ENCODE data around the gene B4GALT5.

The B4GALT5 gene

GRCh38 chr20:49595811-49596561 lies 117.7 kb downstream of the B4GALT5 start:
- no peak overlapping the region for H3K27ac ChIP-seq (ENCODE audit: low read depth, low read length)
- no peaks in the 10 kb centered on the region for H3K36me3 ChIP-seq (ENCODE audit: control insufficient read depth in 1 of 2, insufficient read depth in 2 of 2, low read length in 2 of 2)
- peaks cover 0 to 2% of the 10 kb centered on the region in 2 donors for H3K27me3 ChIP-seq (ENCODE audit: control insufficient read depth in 1 of 2, insufficient read depth in 2 of 2, low read length in 2 of 2)
- no peak overlapping the region for H3K4me3 ChIP-seq (ENCODE audit: low read depth in 1 of 2, low read length in 2 of 2)
- H3K9me3 ChIP-seq (ENCODE audit: control insufficient read depth in 1 of 2, low read length in 2 of 2): peaks cover 0 to 3% of the 10 kb centered on the region in 2 donors
- H3K9ac ChIP-seq (ENCODE audit: low read depth in 1 of 2, low read length in 2 of 2): no peak overlapping the region
- peaks cover 9 to 15% of the 10 kb centered on the region in 2 donors for H3K4me1 ChIP-seq (ENCODE audit: control insufficient read depth in 1 of 2, insufficient read depth in 2 of 2, low read length in 2 of 2)

GRCh38 chr20:49595346-49595745 lies 118.3 kb downstream of the B4GALT5 start:
- no peaks in the 10 kb centered on the region for H3K36me3 ChIP-seq (ENCODE audit: control insufficient read depth in 1 of 2, insufficient read depth in 2 of 2, low read length in 2 of 2)
- peaks cover 0 to 3% of the 10 kb centered on the region in 2 donors for H3K9me3 ChIP-seq (ENCODE audit: control insufficient read depth in 1 of 2, low read length in 2 of 2)
- H3K27me3 ChIP-seq (ENCODE audit: control insufficient read depth in 1 of 2, insufficient read depth in 2 of 2, low read length in 2 of 2): peaks cover 0 to 2% of the 10 kb centered on the region in 2 donors
- H3K4me3 ChIP-seq (ENCODE audit: low read depth in 1 of 2, low read length in 2 of 2): no peak overlapping the region
- H3K27ac ChIP-seq (ENCODE audit: low read depth, low read length): no peak overlapping the region
- no peak overlapping the region for H3K9ac ChIP-seq (ENCODE audit: low read depth in 1 of 2, low read length in 2 of 2)
- peaks cover 10 to 16% of the 10 kb centered on the region in 2 donors for H3K4me1 ChIP-seq (ENCODE audit: control insufficient read depth in 1 of 2, insufficient read depth in 2 of 2, low read length in 2 of 2)

GRCh38 chr20:49594931-49595315 lies 118.8 kb downstream of the B4GALT5 start:
- H3K4me1 ChIP-seq (ENCODE audit: control insufficient read depth in 1 of 2, insufficient read depth in 2 of 2, low read length in 2 of 2): peaks cover 10 to 16% of the 10 kb centered on the region in 2 donors
- no peaks in the 10 kb centered on the region for H3K36me3 ChIP-seq (ENCODE audit: control insufficient read depth in 1 of 2, insufficient read depth in 2 of 2, low read length in 2 of 2)

GRCh38 chr20:49594143-49594930 lies 119.3 kb downstream of the B4GALT5 start:
- Histone ChIP-seq H3K9ac (ENCODE audit: low read depth in 1 of 2, low read length in 2 of 2) (no peak overlapping the region), H3K36me3 (ENCODE audit: control insufficient read depth in 1 of 2, insufficient read depth in 2 of 2, low read length in 2 of 2) (no peaks in the 10 kb centered on the region), H3K4me3 (ENCODE audit: low read depth in 1 of 2, low read length in 2 of 2) (peak overlapping the region in 1 of 2 donors; percentile 7), H3K27me3 (ENCODE audit: control insufficient read depth in 1 of 2, insufficient read depth in 2 of 2, low read length in 2 of 2) (peaks cover 0 to 2% of the 10 kb centered on the region in 2 donors), H3K27ac (ENCODE audit: low read depth, low read length) (peak overlapping the region; percentile 46), H3K4me1 (ENCODE audit: control insufficient read depth in 1 of 2, insufficient read depth in 2 of 2, low read length in 2 of 2) (peaks cover 10 to 16% of the 10 kb centered on the region in 2 donors), H3K9me3 (ENCODE audit: control insufficient read depth in 1 of 2, low read length in 2 of 2) (peaks cover 0 to 3% of the 10 kb centered on the region in 2 donors)

More at GRCh38 chr20:49594931-49595315, 118.8 kb downstream of the B4GALT5 start:
- H3K9me3 ChIP-seq (ENCODE audit: control insufficient read depth in 1 of 2, low read length in 2 of 2): peaks cover 0 to 3% of the 10 kb centered on the region in 2 donors
- peaks cover 0 to 2% of the 10 kb centered on the region in 2 donors for H3K27me3 ChIP-seq (ENCODE audit: control insufficient read depth in 1 of 2, insufficient read depth in 2 of 2, low read length in 2 of 2)
- no peak overlapping the region for H3K9ac ChIP-seq (ENCODE audit: low read depth in 1 of 2, low read length in 2 of 2)
- H3K4me3 ChIP-seq (ENCODE audit: low read depth in 1 of 2, low read length in 2 of 2): peak overlapping the region in 1 of 2 donors; percentile 7
- H3K27ac ChIP-seq (ENCODE audit: low read depth, low read length): no peak overlapping the region

DNA sequence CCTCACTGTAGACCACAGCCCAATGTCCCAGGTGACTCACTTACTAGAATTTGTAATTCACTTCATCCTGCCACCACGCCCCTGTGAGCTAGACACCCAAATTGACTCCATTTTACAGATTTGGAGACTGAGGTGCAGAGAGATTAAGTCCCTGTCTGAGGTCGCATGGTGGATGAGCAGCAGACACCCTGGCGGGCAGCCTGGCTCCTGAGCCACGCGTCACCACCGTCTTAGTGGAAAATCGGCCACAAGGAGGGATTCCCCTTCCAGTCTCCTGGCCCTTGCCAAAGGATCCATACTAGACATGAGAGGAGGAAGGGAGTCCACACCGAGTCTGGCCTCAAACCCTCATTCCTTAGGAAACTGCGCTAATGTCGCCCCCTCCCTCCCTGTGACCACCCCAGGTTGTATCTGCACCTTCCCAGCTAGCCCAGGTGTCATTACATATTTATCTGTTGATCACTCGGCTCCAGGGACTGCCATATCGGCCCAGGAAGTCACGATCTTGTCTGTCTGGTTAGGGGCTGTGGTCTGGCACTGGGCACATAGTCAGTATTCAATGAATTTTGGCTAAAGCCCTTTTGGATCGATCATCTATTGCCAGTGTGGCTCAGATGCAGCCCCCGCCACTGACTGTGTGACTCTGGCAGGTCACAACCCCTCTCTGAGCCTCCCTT lies 120.1 kb downstream of the B4GALT5 start:
- peaks cover 0 to 3% of the 10 kb centered on the region in 2 donors for H3K9me3 ChIP-seq (ENCODE audit: control insufficient read depth in 1 of 2, low read length in 2 of 2)
- no peaks in the 10 kb centered on the region for H3K36me3 ChIP-seq (ENCODE audit: control insufficient read depth in 1 of 2, insufficient read depth in 2 of 2, low read length in 2 of 2)
- H3K27ac ChIP-seq (ENCODE audit: low read depth, low read length): peak overlapping the region; percentile 33
- H3K4me1 ChIP-seq (ENCODE audit: control insufficient read depth in 1 of 2, insufficient read depth in 2 of 2, low read length in 2 of 2): peaks cover 10 to 16% of the 10 kb centered on the region in 2 donors
- H3K4me3 ChIP-seq (ENCODE audit: low read depth in 1 of 2, low read length in 2 of 2): no peak overlapping the region
- peaks cover 0 to 2% of the 10 kb centered on the region in 2 donors for H3K27me3 ChIP-seq (ENCODE audit: control insufficient read depth in 1 of 2, insufficient read depth in 2 of 2, low read length in 2 of 2)
- H3K9ac ChIP-seq (ENCODE audit: low read depth in 1 of 2, low read length in 2 of 2): no peak overlapping the region

- H3K4me1 ChIP-seq (ENCODE audit: control insufficient read depth in 1 of 2, insufficient read depth in 2 of 2, low read length in 2 of 2): peaks cover 10 to 16% of the 10 kb centered on the region in 2 donors
- no peaks in the 10 kb centered on the region for H3K36me3 ChIP-seq (ENCODE audit: control insufficient read depth in 1 of 2, insufficient read depth in 2 of 2, low read length in 2 of 2)
- no peaks in the 10 kb centered on the region for H3K9me3 ChIP-seq (ENCODE audit: control insufficient read depth in 1 of 2, low read length in 2 of 2)
- H3K9ac ChIP-seq (ENCODE audit: low read depth in 1 of 2, low read length in 2 of 2): no peak overlapping the region
- H3K27me3 ChIP-seq (ENCODE audit: control insufficient read depth in 1 of 2, insufficient read depth in 2 of 2, low read length in 2 of 2): peaks cover 0 to 4% of the 10 kb centered on the region in 2 donors
- H3K27ac ChIP-seq (ENCODE audit: low read depth, low read length): no peak overlapping the region
- H3K4me3 ChIP-seq (ENCODE audit: low read depth in 1 of 2, low read length in 2 of 2): no peak overlapping the region
Measured at GRCh38 chr20:49592120-49592519, 121.6 kb downstream of the B4GALT5 start.

DNA sequence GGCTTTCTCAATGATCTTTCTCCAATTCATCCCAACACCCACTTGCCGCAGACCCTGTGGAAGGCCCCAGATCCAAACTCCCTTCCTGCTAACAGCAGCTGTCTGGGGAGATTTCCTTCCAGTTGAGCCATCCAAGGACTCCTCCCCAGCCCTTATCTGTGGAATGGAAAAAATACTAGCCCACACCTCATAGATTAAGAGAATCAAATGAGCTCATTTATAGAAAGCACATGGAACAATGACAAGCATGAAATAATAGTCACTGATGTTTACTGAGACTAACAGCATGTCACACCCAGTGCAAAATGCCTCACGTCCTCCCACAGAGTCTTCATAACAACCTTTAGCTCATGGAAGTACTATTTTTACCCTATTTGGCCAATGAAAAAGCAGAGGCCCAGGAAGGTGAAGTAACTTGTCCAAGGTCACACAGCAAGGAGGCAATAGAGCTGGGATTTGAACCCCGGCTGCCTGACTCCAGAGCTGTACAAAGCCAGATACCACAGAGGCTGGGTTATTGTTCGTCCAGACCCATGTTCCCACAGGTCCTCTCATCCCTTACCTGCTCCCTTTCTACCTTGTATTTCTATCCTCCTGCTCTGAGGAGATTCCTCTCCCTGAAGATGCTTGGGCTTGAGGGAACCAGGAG lies 122.3 kb downstream of the B4GALT5 start:
- H3K27me3 ChIP-seq (ENCODE audit: control insufficient read depth in 1 of 2, insufficient read depth in 2 of 2, low read length in 2 of 2): peaks cover 0 to 5% of the 10 kb centered on the region in 2 donors
- no peaks in the 10 kb centered on the region for H3K9me3 ChIP-seq (ENCODE audit: control insufficient read depth in 1 of 2, low read length in 2 of 2)
- no peak overlapping the region for H3K9ac ChIP-seq (ENCODE audit: low read depth in 1 of 2, low read length in 2 of 2)
- H3K36me3 ChIP-seq (ENCODE audit: control insufficient read depth in 1 of 2, insufficient read depth in 2 of 2, low read length in 2 of 2): no peaks in the 10 kb centered on the region
- H3K4me1 ChIP-seq (ENCODE audit: control insufficient read depth in 1 of 2, insufficient read depth in 2 of 2, low read length in 2 of 2): peaks cover 10 to 16% of the 10 kb centered on the region in 2 donors
- H3K4me3 ChIP-seq (ENCODE audit: low read depth in 1 of 2, low read length in 2 of 2): no peak overlapping the region
- no peak overlapping the region for H3K27ac ChIP-seq (ENCODE audit: low read depth, low read length)

- Histone ChIP-seq H3K9me3 (ENCODE audit: control insufficient read depth in 1 of 2, low read length in 2 of 2) (no peaks in the 10 kb centered on the region), H3K36me3 (ENCODE audit: control insufficient read depth in 1 of 2, insufficient read depth in 2 of 2, low read length in 2 of 2) (no peaks in the 10 kb centered on the region), H3K9ac (ENCODE audit: low read depth in 1 of 2, low read length in 2 of 2) (no peak overlapping the region), H3K27ac (ENCODE audit: low read depth, low read length) (no peak overlapping the region), H3K4me1 (ENCODE audit: control insufficient read depth in 1 of 2, insufficient read depth in 2 of 2, low read length in 2 of 2) (peaks cover 10 to 16% of the 10 kb centered on the region in 2 donors), H3K27me3 (ENCODE audit: control insufficient read depth in 1 of 2, insufficient read depth in 2 of 2, low read length in 2 of 2) (peaks cover 0 to 5% of the 10 kb centered on the region in 2 donors), H3K4me3 (ENCODE audit: low read depth in 1 of 2, low read length in 2 of 2) (no peak overlapping the region)
Measured at GRCh38 chr20:49590163-49591017, 123.3 kb downstream of the B4GALT5 start.

GRCh38 chr20:49589747-49590146 lies 123.9 kb downstream of the B4GALT5 start:
- peaks cover 0 to 5% of the 10 kb centered on the region in 2 donors for H3K27me3 ChIP-seq (ENCODE audit: control insufficient read depth in 1 of 2, insufficient read depth in 2 of 2, low read length in 2 of 2)
- H3K27ac ChIP-seq (ENCODE audit: low read depth, low read length): no peak overlapping the region
- peaks cover 12 to 23% of the 10 kb centered on the region in 2 donors for H3K4me1 ChIP-seq (ENCODE audit: control insufficient read depth in 1 of 2, insufficient read depth in 2 of 2, low read length in 2 of 2)
- no peaks in the 10 kb centered on the region for H3K9me3 ChIP-seq (ENCODE audit: control insufficient read depth in 1 of 2, low read length in 2 of 2)
- no peak overlapping the region for H3K9ac ChIP-seq (ENCODE audit: low read depth in 1 of 2, low read length in 2 of 2)
- H3K36me3 ChIP-seq (ENCODE audit: control insufficient read depth in 1 of 2, insufficient read depth in 2 of 2, low read length in 2 of 2): no peaks in the 10 kb centered on the region
- H3K4me3 ChIP-seq (ENCODE audit: low read depth in 1 of 2, low read length in 2 of 2): no peak overlapping the region
